Activated T-cell treated with anti-CD3 and anti-CD28 coated beads, Interleukin-2, amount 50 U/mL, for 24 hours (primary cell): ENCODE data around the gene ZNF286A.
"Not testable (repeated sequence)": the region's sequence is repeated elsewhere in the genome, so short reads cannot be mapped to it uniquely, and the experiment has no call there.

ENCODE experiments used
- DNase-seq: peaks from one replicate; pipeline ENCODE4 v3.0.0-alpha.2; 2020
- H3K27ac Mint-ChIP-seq: 2 replicates; pipeline ENCODE4 v1.8.0; 2020; ENCODE audit warnings: mild to moderate bottlenecking, mixed read lengths
- H3K27me3 Mint-ChIP-seq: 2 replicates; pipeline ENCODE4 v1.8.0; 2020; ENCODE audit warnings: mixed read lengths
- H3K36me3 Mint-ChIP-seq: 2 replicates; pipeline ENCODE4 v1.8.0; 2020; ENCODE audit warnings: low read depth, mixed read lengths
- H3K4me1 Mint-ChIP-seq: 2 replicates; pipeline ENCODE4 v1.8.0; 2020; ENCODE audit warnings: low read depth, mixed read lengths
- H3K4me3 Mint-ChIP-seq: 2 replicates; pipeline ENCODE4 v1.8.0; 2020; ENCODE audit warnings: mild to moderate bottlenecking, moderate library complexity, mixed read lengths
- H3K9me3 Mint-ChIP-seq: 2 replicates; pipeline ENCODE4 v1.8.0; 2020; ENCODE audit warnings: mixed read lengths

Gene ZNF286A

GRCh38 chr17:15733174-15733789, 33.7 kb downstream of the ZNF286A start:
- not testable (repeated sequence) for H3K36me3 Mint-ChIP-seq, DNase-seq, H3K9me3 Mint-ChIP-seq, H3K4me3 Mint-ChIP-seq, H3K27me3 Mint-ChIP-seq, H3K27ac Mint-ChIP-seq, H3K4me1 Mint-ChIP-seq

GRCh38 chr17:15736578-15736977, 37.0 kb downstream of the ZNF286A start:
- not testable (repeated sequence) for H3K4me3 Mint-ChIP-seq, H3K4me1 Mint-ChIP-seq, H3K27ac Mint-ChIP-seq, H3K36me3 Mint-ChIP-seq, DNase-seq, H3K9me3 Mint-ChIP-seq
- H3K27me3 Mint-ChIP-seq: peaks cover 10% of the 10 kb centered on the region

GRCh38 chr17:15738066-15738465, 38.5 kb downstream of the ZNF286A start:
- Mint-ChIP-seq H3K4me3 (no peak overlapping the region), H3K27me3 (peaks cover 10% of the 10 kb centered on the region), H3K27ac (no peak overlapping the region), H3K4me1 (no peaks in the 10 kb centered on the region), H3K9me3 (no peaks in the 10 kb centered on the region), H3K36me3 (no peaks in the 10 kb centered on the region)
- DNase-seq: no peak

GRCh38 chr17:15739259-15739658, 39.7 kb downstream of the ZNF286A start:
- not testable (repeated sequence) for H3K9me3 Mint-ChIP-seq, H3K27ac Mint-ChIP-seq, H3K36me3 Mint-ChIP-seq, DNase-seq, H3K4me3 Mint-ChIP-seq, H3K4me1 Mint-ChIP-seq
- peaks cover 10% of the 10 kb centered on the region for H3K27me3 Mint-ChIP-seq

- not testable (repeated sequence) for DNase-seq, H3K4me1 Mint-ChIP-seq, H3K36me3 Mint-ChIP-seq
Measured at GRCh38 chr17:15740041-15740440, 40.5 kb downstream of the ZNF286A start.

GRCh38 chr17:15740570-15741120, 41.1 kb downstream of the ZNF286A start:
- no peaks in the 10 kb centered on the region for H3K4me1 Mint-ChIP-seq

More at GRCh38 chr17:15740041-15740440, 40.5 kb downstream of the ZNF286A start:
- not testable (repeated sequence) for H3K27ac Mint-ChIP-seq, H3K9me3 Mint-ChIP-seq, H3K4me3 Mint-ChIP-seq
- peaks cover 13% of the 10 kb centered on the region for H3K27me3 Mint-ChIP-seq

GRCh38 chr17:15741624-15742023, 42.1 kb downstream of the ZNF286A start:
- no peak overlapping the region for H3K4me3 Mint-ChIP-seq
- H3K27ac Mint-ChIP-seq: no peak overlapping the region
- no peak for DNase-seq
- peaks cover 23% of the 10 kb centered on the region for H3K27me3 Mint-ChIP-seq
- H3K4me1 Mint-ChIP-seq: no peaks in the 10 kb centered on the region
- no peaks in the 10 kb centered on the region for H3K9me3 Mint-ChIP-seq
- no peaks in the 10 kb centered on the region for H3K36me3 Mint-ChIP-seq

More at GRCh38 chr17:15740570-15741120, 41.1 kb downstream of the ZNF286A start:
- no peak for DNase-seq
- no peak overlapping the region for H3K27ac Mint-ChIP-seq
- no peak overlapping the region for H3K4me3 Mint-ChIP-seq
- no peaks in the 10 kb centered on the region for H3K36me3 Mint-ChIP-seq
- H3K27me3 Mint-ChIP-seq: peaks cover 19% of the 10 kb centered on the region
- no peaks in the 10 kb centered on the region for H3K9me3 Mint-ChIP-seq

GRCh38 chr17:15742051-15742795, 42.7 kb downstream of the ZNF286A start:
- H3K36me3 Mint-ChIP-seq: no peaks in the 10 kb centered on the region
- H3K4me3 Mint-ChIP-seq: no peak overlapping the region
- H3K4me1 Mint-ChIP-seq: no peaks in the 10 kb centered on the region
- no peak for DNase-seq
- H3K9me3 Mint-ChIP-seq: no peaks in the 10 kb centered on the region
- no peak overlapping the region for H3K27ac Mint-ChIP-seq
- H3K27me3 Mint-ChIP-seq: peaks cover 28% of the 10 kb centered on the region

GRCh38 chr17:15742921-15743320, 43.4 kb downstream of the ZNF286A start:
- no peak overlapping the region for H3K4me3 Mint-ChIP-seq
- no peak for DNase-seq
- no peaks in the 10 kb centered on the region for H3K9me3 Mint-ChIP-seq
- H3K4me1 Mint-ChIP-seq: no peaks in the 10 kb centered on the region
- H3K27ac Mint-ChIP-seq: no peak overlapping the region
- no peaks in the 10 kb centered on the region for H3K36me3 Mint-ChIP-seq
- H3K27me3 Mint-ChIP-seq: peaks cover 31% of the 10 kb centered on the region

GRCh38 chr17:15744074-15744676, 44.6 kb downstream of the ZNF286A start:
- DNase-seq: no peak
- H3K27ac Mint-ChIP-seq: no peak overlapping the region

GRCh38 chr17:15744885-15745284, 45.3 kb downstream of the ZNF286A start:
- Mint-ChIP-seq H3K9me3 (no peaks in the 10 kb centered on the region), H3K4me1 (no peaks in the 10 kb centered on the region), H3K4me3 (no peak overlapping the region), H3K36me3 (no peaks in the 10 kb centered on the region), H3K27ac (no peak overlapping the region), H3K27me3 (peaks cover 32% of the 10 kb centered on the region)
- DNase-seq: no peak

More at GRCh38 chr17:15744074-15744676, 44.6 kb downstream of the ZNF286A start:
- Mint-ChIP-seq H3K4me1 (no peaks in the 10 kb centered on the region), H3K27me3 (peaks cover 37% of the 10 kb centered on the region), H3K4me3 (no peak overlapping the region), H3K36me3 (no peaks in the 10 kb centered on the region), H3K9me3 (no peaks in the 10 kb centered on the region)

- not testable (repeated sequence) for H3K4me1 Mint-ChIP-seq, H3K27ac Mint-ChIP-seq, H3K36me3 Mint-ChIP-seq, H3K4me3 Mint-ChIP-seq, H3K9me3 Mint-ChIP-seq, DNase-seq
- H3K27me3 Mint-ChIP-seq: peaks cover 34% of the 10 kb centered on the region
Measured at GRCh38 chr17:15749403-15749802, 49.9 kb downstream of the ZNF286A start.

- H3K4me3 Mint-ChIP-seq, H3K27ac Mint-ChIP-seq, H3K27me3 Mint-ChIP-seq, H3K9me3 Mint-ChIP-seq, DNase-seq, H3K4me1 Mint-ChIP-seq, H3K36me3 Mint-ChIP-seq: not testable (repeated sequence)
Measured at GRCh38 chr17:15768865-15769533, 69.4 kb downstream of the ZNF286A start.
